ENCODE measurements around the gene TMEM221. TPM values are rescaled to one million over a fixed set of nuclear protein-coding genes. Genes with fewer than 3 reads are reported as not detected.

The TMEM221 gene
- total RNA-seq (2014; rRNA removed; shearing (Covaris generic)) = 0.10 TPM in 1 of 2 replicates, not detected in the other
- not detected in 2 replicates for polyA plus RNA-seq (2014; cell fraction: nucleus; rRNA removed)

DNA sequence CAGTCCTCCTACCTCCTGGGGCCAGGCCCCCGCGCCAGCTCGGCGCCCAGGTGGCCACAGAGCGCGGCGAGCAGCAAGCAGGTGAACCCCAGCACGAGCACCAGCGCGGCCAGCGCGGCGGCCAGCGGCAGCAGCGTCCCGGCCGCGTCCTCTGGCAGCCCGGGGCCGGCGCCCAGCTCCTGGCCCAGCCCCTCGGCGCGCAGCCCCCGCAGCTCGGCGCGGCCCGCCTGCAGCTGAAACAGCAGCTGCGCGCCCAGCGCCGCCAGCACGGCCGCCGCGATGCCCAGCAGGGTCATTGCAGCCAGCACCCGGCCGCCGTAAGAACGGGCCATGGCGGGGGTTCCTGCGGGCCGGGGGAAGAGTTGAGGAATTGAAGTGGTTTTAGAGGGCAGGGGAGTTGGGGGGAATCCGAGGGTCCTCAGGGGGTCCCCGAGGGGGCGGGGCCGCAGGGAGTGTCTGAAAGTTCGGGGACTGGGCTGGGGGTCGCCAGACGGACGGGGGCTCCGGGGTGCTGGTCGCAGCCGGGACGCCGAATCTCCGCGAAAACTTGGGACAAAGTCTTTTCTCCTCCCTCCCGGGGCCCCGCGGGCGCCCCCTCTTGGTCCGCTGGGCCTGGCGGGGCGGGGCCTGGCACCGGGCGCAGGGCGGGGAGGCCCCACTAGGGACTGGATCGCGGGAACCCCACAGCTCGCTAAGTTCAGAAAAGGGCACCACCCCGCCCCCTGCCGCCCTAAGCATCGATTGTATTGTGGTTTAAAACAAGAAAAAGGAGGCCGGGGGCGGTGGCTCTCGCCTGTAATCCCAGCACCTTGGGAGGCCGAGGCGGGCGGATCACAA lies at the start of gene TMEM221:
Gene TMEM221, minus strand, starts transcription at position 538 of the 837 bp plus-strand sequence. Its CDS starts 206 bp downstream, at position 332.
- no peak for DNase-seq (ENCODE audit: extremely low read depth, low read depth)

GRCh38 chr19:17497149-17497798 lies 48.8 kb upstream of the TMEM221 start:
- DNase-seq (ENCODE audit: extremely low read depth, low read depth) = no peak

DNA sequence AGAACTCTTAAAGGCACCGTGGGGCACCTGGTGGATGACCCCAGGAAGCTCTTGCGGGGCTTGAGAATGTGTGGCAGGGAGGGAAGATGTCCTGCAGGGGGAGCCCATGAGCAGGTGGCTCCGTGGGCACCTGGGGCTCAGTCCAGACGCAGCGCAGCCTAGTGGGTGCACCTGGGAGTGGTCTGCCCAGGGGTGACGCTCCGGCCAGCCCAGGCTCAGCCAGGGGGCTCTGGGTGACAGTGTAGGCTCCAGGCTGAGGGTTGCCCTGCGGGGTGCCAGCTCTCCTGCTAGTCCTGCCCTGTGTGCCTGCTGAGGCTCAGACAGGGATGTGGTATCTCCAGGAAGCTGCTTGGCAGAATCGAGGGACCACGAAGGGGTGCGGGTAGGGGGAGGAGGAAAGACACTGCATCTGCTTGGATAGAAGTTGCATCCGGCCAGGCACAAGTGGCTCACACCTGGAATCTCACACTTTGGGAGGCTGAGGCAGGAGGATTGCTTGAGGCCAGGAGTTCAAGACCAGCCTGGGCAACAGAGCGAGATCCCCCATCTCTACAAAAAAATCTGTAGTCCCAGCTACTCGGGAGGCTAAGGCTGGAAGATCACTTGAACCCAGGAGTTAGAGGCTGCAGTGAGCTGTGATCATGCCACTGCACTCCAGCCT lies 48.0 kb upstream of the TMEM221 start:
- DNase-seq (ENCODE audit: extremely low read depth, low read depth) = peak; percentile 74

- no peak for DNase-seq (ENCODE audit: extremely low read depth, low read depth)
These were observed 47.3 kb upstream of the TMEM221 start for GRCh38 chr19:17495639-17496296.

GRCh38 chr19:17491287-17491686 lies 42.8 kb upstream of the TMEM221 start:
- no peak for DNase-seq (ENCODE audit: extremely low read depth, low read depth)

GRCh38 chr19:17490411-17490810 lies 41.9 kb upstream of the TMEM221 start:
- DNase-seq (ENCODE audit: extremely low read depth, low read depth) = no peak

- DNase-seq (ENCODE audit: extremely low read depth, low read depth) = no peak
These were observed 41.0 kb upstream of the TMEM221 start for GRCh38 chr19:17489392-17490030.

DNA sequence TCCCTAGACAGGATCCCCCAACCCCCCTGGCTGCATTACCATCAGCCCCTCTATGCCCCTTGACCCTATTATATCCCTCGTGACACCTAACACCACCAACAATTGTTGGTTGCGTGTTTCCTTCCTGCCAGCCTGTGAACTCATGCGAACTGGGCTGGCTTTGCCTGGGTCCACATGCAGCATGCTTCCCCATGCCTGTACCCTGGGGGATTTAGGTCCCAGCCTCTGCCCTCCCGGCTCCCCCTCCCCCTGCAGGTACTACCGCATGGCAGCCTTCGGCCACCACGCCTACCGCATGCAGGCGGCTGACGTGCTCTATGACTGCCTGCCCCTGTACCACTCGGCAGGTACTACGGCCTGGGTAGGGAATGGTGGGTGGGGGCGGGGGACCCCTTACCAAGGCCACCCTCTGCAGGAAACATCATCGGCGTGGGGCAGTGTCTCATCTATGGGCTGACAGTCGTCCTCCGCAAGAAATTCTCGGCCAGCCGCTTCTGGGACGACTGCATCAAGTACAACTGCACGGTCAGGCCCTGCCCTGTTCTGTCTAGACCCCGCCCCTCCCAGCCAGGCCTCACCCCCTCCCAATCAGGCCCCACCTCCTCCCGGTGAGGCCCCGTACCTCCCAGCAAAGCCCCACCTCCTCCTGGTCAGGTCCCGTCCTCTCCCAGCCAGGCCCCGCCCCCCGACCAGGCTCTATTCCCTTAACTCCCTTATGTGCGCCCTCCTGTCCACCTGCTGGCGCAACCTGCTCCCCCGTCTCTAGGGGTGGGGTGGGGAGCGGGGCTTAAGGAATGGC lies 40.3 kb upstream of the TMEM221 start:
- DNase-seq (ENCODE audit: extremely low read depth, low read depth) = peak; percentile 49

DNA sequence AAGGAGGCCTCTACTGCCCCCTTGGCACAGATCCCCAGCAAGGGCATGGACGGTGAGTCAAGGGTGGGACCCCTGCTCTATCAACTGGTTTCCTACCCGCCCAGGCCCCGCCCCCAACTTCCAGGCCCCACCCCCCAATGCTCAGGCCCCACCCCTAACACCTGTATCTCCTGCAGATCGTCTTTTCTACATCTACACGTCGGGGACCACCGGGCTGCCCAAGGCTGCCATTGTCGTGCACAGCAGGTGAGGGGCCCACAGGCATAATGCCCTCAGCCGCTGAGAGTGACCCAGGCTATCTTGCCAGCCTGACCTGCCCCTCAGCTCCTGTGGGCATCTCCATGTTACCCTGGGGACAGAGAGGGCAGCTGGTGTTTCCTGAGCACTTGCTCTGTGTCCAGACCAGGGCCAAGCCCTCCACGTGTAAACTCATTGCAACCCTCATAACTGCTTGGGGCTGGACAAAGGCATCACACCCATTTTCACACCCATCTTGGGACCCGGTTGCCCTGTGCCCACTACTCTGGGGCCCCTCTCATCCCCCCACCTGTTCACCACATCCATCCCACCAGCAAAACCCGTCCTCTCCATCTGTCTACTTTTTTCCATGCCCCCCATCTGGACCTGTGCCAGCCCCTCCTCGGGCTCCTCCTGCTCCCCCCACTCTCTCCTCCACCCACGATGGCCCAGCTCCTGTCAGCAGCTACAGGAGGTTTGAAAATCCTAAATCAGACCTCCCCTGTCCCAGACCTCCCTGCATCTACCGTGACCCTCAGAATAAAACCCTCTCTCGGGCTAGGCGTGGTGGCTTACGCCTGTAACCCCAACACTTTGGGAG lies 39.0 kb upstream of the TMEM221 start:
- no peak for DNase-seq (ENCODE audit: extremely low read depth, low read depth)

- no peak for DNase-seq (ENCODE audit: extremely low read depth, low read depth)
These were observed 38.2 kb upstream of the TMEM221 start for GRCh38 chr19:17486545-17487240.

DNA sequence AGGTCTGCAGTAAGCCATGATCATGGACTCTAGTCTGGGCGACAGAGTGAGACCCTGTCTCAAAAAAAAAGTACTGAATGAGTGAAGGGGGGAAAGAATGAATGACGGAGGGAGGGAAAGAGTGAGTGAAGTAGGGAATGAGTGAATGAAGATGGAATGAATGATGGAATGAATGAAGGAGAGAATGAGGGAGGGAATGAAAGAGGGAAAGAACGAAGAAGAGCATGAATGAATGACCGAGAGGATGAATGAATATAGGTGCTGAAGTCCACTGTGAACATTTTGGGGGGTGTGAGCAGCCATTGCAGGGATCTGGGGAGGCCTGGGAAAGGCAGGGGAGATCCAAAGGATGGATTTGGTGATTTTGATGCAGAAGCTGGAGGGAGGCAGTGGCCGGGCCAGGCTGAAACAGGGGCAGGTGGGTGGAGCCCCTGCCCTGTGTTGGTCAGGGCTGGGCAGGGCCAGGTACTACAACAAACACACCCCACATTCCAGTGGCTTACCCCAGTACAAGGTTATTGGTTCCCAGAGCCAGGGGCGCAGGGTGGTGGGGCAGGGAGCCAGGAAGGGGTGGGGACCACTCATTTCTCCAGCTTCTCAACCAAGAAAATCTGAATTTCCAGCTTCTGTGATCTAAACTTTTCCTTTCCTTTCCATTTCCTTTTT lies 36.2 kb upstream of the TMEM221 start:
- no peak for DNase-seq (ENCODE audit: extremely low read depth, low read depth)

- no peak for DNase-seq (ENCODE audit: extremely low read depth, low read depth)
These were observed 35.1 kb upstream of the TMEM221 start for GRCh38 chr19:17483605-17484002.

DNA sequence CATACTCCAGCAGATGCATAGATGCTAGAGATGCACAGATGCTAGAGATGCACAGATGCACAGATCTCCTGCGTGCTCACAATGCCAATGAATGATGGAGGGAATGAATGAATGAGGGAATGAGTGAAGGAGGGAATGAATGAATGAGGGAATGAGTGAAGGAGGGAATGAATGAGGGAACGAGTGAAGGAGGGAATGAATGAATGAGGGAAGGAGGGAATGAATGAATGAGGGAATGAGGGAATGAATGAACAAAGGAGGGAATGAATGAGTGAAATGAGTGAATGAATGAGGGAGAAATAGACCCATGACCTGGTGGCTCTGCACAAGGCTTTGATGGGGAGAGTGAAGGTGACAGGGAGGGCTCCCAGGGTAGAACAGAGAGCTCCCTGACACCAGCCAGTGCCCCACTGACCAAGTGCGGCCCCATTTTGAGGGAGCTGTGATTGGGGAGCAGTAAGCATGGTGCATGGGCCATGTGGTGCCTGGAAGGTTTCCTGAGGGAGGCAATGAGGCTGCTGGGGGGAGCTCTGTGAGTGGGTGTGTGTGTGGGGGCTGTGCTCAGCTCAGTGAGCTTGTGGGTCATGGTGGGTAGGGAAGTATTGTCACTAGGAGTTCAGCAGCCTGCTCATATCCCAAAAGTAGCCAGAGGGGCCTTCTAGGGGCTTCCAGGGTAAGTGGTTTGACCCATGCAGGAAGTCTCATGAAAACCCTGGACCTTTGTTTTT lies 34.6 kb upstream of the TMEM221 start:
- no peak for DNase-seq (ENCODE audit: extremely low read depth, low read depth)

DNA sequence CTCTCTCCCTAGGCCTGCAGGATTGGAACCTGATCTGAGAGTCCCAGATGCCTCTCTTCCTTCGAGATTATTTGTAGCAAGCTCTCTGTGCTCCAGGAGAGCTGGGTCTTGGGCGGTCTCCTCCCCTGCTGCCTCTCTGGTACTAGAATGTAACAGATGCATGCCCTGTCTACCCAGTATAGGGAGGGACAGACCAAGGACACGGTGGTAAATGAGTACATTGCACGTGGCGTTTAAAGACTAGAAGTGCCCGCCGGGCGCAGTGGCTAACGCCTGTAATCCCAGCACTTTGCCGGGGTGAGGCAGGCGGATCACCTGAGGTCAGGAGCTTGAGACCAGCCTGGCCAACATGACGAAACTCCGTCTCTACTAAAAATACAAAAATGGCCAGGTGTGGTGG lies 33.5 kb upstream of the TMEM221 start:
- DNase-seq (ENCODE audit: extremely low read depth, low read depth) = no peak

DNA sequence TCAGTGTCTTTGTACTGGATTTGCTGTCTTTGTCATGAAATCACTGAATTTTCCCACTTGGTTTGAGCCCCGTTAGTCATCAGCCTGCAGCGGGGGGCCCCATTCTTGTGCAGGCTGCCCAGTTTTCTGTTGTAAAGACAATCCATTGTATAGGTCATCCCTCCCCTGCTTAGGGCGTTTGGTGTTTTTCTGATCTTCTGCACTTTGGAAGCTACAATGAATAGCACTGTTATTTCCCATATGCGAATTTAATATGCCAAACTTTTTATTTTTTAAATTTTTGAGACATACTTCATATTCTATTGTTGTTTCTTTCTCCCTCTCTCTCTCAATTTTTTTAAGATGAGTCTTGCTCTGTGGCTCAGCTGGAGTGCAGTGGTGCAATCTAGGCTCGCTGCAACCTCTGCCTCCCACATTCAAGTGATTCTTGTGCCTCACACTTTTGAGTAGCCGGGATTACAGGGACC lies 30.9 kb upstream of the TMEM221 start:
- DNase-seq (ENCODE audit: extremely low read depth, low read depth) = no peak

DNA sequence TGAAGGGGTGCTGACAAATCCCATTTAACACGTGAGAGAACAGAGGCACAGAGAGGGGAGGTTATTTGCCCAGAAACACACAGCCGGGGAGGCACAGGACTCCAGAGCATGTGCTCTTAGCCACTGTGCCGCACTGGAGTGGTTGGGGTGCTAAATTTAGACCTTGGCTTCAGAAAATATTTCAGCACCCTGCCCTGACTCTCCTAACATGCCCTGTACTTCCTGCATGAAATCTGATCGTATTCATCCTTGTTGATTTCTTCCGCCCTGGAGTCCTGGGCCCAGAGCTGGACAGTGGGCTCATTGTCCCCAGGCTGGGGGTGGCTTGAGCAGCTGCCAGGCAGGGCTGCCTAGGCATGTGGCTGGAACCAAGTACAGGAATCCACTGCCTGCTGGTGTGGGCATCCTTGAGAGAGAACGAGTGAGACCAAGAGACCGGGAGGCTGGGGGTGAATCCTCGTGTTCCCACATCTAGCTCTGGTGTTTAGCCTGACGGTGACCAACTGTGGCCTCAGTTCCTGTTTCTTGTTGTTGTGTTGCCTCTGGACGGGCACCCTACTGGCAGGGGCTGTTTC lies 27.2 kb upstream of the TMEM221 start:
- DNase-seq (ENCODE audit: extremely low read depth, low read depth) = peak; percentile 50

Data from NCI-H460 (cell line).